ENCODE results near the gene CCP110. TPM values are rescaled to one million over a fixed set of nuclear protein-coding genes. Genes with fewer than 3 reads are reported as not detected.
A peak's percentile ranks its signal among the peaks of the same experiment; 100 is the strongest.

CCP110 gene
- polyA plus RNA-seq, 1 donor: 19.3 TPM

GRCh38 chr16:19507867-19508266 lies 15.9 kb upstream of the CCP110 start:
- Histone ChIP-seq H3K4me1 (ENCODE audit: control insufficient read depth, insufficient read depth, low read length) (no peaks in the 10 kb centered on the region), H3K27ac (ENCODE audit: low read length) (no peak overlapping the region), H3K36me3 (ENCODE audit: control insufficient read depth, insufficient read depth, low read length) (peaks cover 52% of the 10 kb centered on the region), H3K4me3 (ENCODE audit: low read length) (no peak overlapping the region), H3K27me3 (ENCODE audit: control insufficient read depth, insufficient read depth, low read length) (no peaks in the 10 kb centered on the region), H3K9me3 (ENCODE audit: control insufficient read depth, low read depth, low read length) (peaks cover 3% of the 10 kb centered on the region)
- DNase-seq: no peak
- no CpG with 5 or more reads among the region's 2 CpGs for WGBS (ENCODE audit: insufficient coverage, low lambda C conversion rate)

- Histone ChIP-seq H3K27me3 (ENCODE audit: control insufficient read depth, insufficient read depth, low read length) (no peaks in the 10 kb centered on the region), H3K4me3 (ENCODE audit: low read length) (no peak overlapping the region), H3K9me3 (ENCODE audit: control insufficient read depth, low read depth, low read length) (peaks cover 4% of the 10 kb centered on the region), H3K4me1 (ENCODE audit: control insufficient read depth, insufficient read depth, low read length) (peaks cover 21% of the 10 kb centered on the region), H3K36me3 (ENCODE audit: control insufficient read depth, insufficient read depth, low read length) (peaks cover 27% of the 10 kb centered on the region), H3K27ac (ENCODE audit: low read length) (no peak overlapping the region)
- no peak for DNase-seq
Measured at GRCh38 chr16:19512297-19512696, 11.4 kb upstream of the CCP110 start.

DNA sequence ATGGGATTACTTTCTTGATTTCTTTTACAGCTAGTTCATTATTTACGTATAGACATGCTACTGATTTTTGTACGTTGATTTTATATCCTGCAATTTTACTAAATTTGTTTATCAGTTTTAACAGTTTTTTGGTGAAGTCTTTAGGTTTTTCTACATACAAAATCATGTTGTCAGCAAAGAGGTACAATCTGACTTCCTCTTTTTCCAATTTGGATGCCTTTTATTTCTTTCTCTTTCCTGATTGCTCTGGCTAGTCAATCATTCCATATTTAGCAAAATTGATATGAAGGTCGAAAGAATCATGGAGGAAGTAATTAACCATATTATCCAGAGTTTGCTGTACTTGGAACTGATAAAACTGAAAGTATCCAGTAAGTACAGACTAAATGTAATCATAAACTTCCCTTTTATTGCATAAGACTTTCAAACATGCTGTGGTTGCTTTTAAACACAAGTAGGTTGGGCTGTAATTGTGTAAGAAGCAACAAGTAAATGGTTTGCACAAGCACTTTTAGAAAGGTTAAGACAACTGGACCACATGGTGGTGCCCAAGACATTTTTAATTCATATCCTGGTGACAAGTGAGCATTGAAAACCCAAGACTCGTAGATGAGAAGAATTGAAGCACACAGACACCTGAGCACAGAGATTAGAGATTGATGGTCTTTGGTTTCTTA lies 10.2 kb upstream of the CCP110 start:
- Histone ChIP-seq H3K36me3 (ENCODE audit: control insufficient read depth, insufficient read depth, low read length) (peaks cover 19% of the 10 kb centered on the region), H3K9me3 (ENCODE audit: control insufficient read depth, low read depth, low read length) (peaks cover 4% of the 10 kb centered on the region), H3K4me1 (ENCODE audit: control insufficient read depth, insufficient read depth, low read length) (peaks cover 24% of the 10 kb centered on the region), H3K4me3 (ENCODE audit: low read length) (no peak overlapping the region), H3K27me3 (ENCODE audit: control insufficient read depth, insufficient read depth, low read length) (no peaks in the 10 kb centered on the region), H3K27ac (ENCODE audit: low read length) (peak overlapping the region; percentile 68)
- DNase-seq: peak; percentile 78 to 91
- WGBS (ENCODE audit: insufficient coverage, low lambda C conversion rate): 45% methylated on average over 2 of the region's 4 CpGs

DNA sequence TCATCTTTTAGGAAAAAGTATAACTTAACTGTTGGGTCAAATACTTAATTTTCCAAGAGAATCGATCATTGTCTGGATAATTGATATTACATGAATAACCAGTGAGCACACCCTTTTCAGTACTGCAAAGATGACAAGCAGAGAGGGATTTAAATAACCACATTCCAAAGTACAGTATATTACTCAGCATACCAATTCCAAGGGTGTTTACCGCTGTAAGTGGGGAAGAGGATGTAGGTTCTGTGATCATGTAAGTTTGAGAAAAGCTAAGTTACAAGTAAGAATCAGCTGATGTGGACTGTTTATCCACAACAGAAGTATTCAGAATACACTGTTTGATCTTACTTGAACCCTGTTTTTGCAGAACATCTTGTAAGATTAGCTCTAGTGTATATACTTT lies 8.0 kb upstream of the CCP110 start:
- Histone ChIP-seq H3K9me3 (ENCODE audit: control insufficient read depth, low read depth, low read length) (peaks cover 4% of the 10 kb centered on the region), H3K27ac (ENCODE audit: low read length) (peak overlapping the region; percentile 88), H3K4me3 (ENCODE audit: low read length) (no peak overlapping the region), H3K4me1 (ENCODE audit: control insufficient read depth, insufficient read depth, low read length) (peaks cover 40% of the 10 kb centered on the region), H3K27me3 (ENCODE audit: control insufficient read depth, insufficient read depth, low read length) (no peaks in the 10 kb centered on the region), H3K36me3 (ENCODE audit: control insufficient read depth, insufficient read depth, low read length) (peaks cover 17% of the 10 kb centered on the region)
- peak; percentile 54 to 70 for DNase-seq
- 43% methylated on average over 1 of the region's 2 CpGs for WGBS (ENCODE audit: insufficient coverage, low lambda C conversion rate)

GRCh38 chr16:19517424-19518089 lies 6.2 kb upstream of the CCP110 start:
- WGBS (ENCODE audit: insufficient coverage, low lambda C conversion rate): 33% methylated on average over 1 of the region's 8 CpGs
- H3K36me3 ChIP-seq (ENCODE audit: control insufficient read depth, insufficient read depth, low read length): peaks cover 17% of the 10 kb centered on the region
- peaks cover 4% of the 10 kb centered on the region for H3K9me3 ChIP-seq (ENCODE audit: control insufficient read depth, low read depth, low read length)
- no peak for DNase-seq
- H3K4me3 ChIP-seq (ENCODE audit: low read length): no peak overlapping the region
- H3K27ac ChIP-seq (ENCODE audit: low read length): peak overlapping the region; percentile 2
- H3K4me1 ChIP-seq (ENCODE audit: control insufficient read depth, insufficient read depth, low read length): peaks cover 40% of the 10 kb centered on the region
- H3K27me3 ChIP-seq (ENCODE audit: control insufficient read depth, insufficient read depth, low read length): no peaks in the 10 kb centered on the region

GRCh38 chr16:19518388-19518787 lies 5.4 kb upstream of the CCP110 start:
- H3K4me1 ChIP-seq (ENCODE audit: control insufficient read depth, insufficient read depth, low read length): peaks cover 40% of the 10 kb centered on the region
- no peaks in the 10 kb centered on the region for H3K27me3 ChIP-seq (ENCODE audit: control insufficient read depth, insufficient read depth, low read length)
- DNase-seq: no peak
- H3K36me3 ChIP-seq (ENCODE audit: control insufficient read depth, insufficient read depth, low read length): peaks cover 14% of the 10 kb centered on the region
- 70% methylated on average over 2 of the region's 2 CpGs for WGBS (ENCODE audit: insufficient coverage, low lambda C conversion rate)
- H3K9me3 ChIP-seq (ENCODE audit: control insufficient read depth, low read depth, low read length): no peaks in the 10 kb centered on the region
- H3K4me3 ChIP-seq (ENCODE audit: low read length): no peak overlapping the region
- H3K27ac ChIP-seq (ENCODE audit: low read length): no peak overlapping the region

GRCh38 chr16:19520861-19521331 lies 2.8 kb upstream of the CCP110 start:
- DNase-seq: peak; percentile 82 to 88
- H3K4me3 ChIP-seq (ENCODE audit: low read length): peak overlapping the region; percentile 94

DNA sequence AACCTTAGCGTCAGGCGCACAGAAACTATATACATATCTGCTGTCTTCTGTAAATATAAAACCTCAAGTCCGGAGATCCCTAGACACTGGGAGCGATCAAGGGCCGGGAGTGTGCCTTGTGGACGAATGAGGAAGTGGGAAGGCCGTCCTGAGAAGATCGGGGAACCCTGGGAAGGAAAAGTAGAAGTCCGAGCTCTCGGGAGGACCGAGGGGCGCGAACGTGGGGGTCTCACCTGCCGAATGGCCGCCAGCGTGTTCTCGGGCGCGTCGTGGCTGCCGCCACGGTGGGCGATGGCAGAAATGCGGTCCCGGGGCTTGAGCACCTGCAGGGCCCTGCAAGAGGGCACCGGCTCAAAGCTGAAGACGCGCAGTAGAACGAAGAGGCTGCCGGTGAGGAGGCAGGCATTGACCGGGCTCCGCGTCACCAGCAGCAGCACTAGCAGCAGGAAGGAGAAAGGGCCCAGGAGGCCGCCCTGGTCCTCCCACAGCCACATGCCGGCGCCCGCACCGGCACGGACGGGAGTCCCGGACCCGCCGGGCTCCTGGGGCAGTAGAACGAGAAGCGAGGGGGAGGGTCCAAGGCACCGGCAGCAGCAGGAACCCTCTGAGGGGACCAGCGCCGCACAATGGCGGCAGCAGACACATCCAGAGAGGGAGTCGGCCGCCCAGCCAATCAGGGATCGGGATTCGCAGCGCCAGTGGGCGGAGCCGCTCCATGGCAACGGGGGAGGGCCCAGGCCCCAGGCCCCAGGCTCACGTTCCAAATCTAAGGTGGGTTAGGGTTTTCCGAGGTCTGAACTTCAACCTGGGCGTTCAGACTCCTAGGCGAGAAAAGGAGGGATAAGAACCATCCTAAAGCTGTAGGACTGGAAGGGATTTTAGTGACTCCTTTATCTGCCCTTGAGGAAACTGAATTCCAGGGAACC lies 2.0 kb upstream of the CCP110 start, which contains the start of gene GDE1:
Gene GDE1, minus strand, starts transcription at position 628 of the 926 bp plus-strand sequence. Its CDS starts 134 bp downstream, at position 494.
- peak; percentile 90 to 93 for DNase-seq
- H3K4me1 ChIP-seq (ENCODE audit: control insufficient read depth, insufficient read depth, low read length): peaks cover 29% of the 10 kb centered on the region
- H3K27ac ChIP-seq (ENCODE audit: low read length): peak within 1 kb of the TSS; percentile 99
- H3K9me3 ChIP-seq (ENCODE audit: control insufficient read depth, low read depth, low read length): no peaks in the 10 kb centered on the region
- H3K36me3 ChIP-seq (ENCODE audit: control insufficient read depth, insufficient read depth, low read length): peaks cover 9% of the 10 kb centered on the region
- peak within 1 kb of the TSS; percentile 94 for H3K4me3 ChIP-seq (ENCODE audit: low read length)
- WGBS (ENCODE audit: insufficient coverage, low lambda C conversion rate): no CpG with 5 or more reads among the region's 62 CpGs
- H3K27me3 ChIP-seq (ENCODE audit: control insufficient read depth, insufficient read depth, low read length): no peaks in the 10 kb centered on the region

More at GRCh38 chr16:19520861-19521331, 2.8 kb upstream of the CCP110 start:
- WGBS (ENCODE audit: insufficient coverage, low lambda C conversion rate): 11% methylated on average over 5 of the region's 8 CpGs
- H3K4me1 ChIP-seq (ENCODE audit: control insufficient read depth, insufficient read depth, low read length): peaks cover 34% of the 10 kb centered on the region
- H3K36me3 ChIP-seq (ENCODE audit: control insufficient read depth, insufficient read depth, low read length): peaks cover 12% of the 10 kb centered on the region
- no peaks in the 10 kb centered on the region for H3K9me3 ChIP-seq (ENCODE audit: control insufficient read depth, low read depth, low read length)
- H3K27me3 ChIP-seq (ENCODE audit: control insufficient read depth, insufficient read depth, low read length): no peaks in the 10 kb centered on the region
- H3K27ac ChIP-seq (ENCODE audit: low read length): peak overlapping the region; percentile 99

GRCh38 chr16:19522397-19522732 lies 1.4 kb upstream of the CCP110 start:
- Histone ChIP-seq H3K36me3 (ENCODE audit: control insufficient read depth, insufficient read depth, low read length) (peaks cover 7% of the 10 kb centered on the region), H3K4me3 (ENCODE audit: low read length) (no peak overlapping the region), H3K9me3 (ENCODE audit: control insufficient read depth, low read depth, low read length) (no peaks in the 10 kb centered on the region), H3K27ac (ENCODE audit: low read length) (peak overlapping the region; percentile 99), H3K27me3 (ENCODE audit: control insufficient read depth, insufficient read depth, low read length) (no peaks in the 10 kb centered on the region), H3K4me1 (ENCODE audit: control insufficient read depth, insufficient read depth, low read length) (peaks cover 28% of the 10 kb centered on the region)
- no peak for DNase-seq
- WGBS (ENCODE audit: insufficient coverage, low lambda C conversion rate): 0% methylated on average over 1 of the region's 5 CpGs

DNA sequence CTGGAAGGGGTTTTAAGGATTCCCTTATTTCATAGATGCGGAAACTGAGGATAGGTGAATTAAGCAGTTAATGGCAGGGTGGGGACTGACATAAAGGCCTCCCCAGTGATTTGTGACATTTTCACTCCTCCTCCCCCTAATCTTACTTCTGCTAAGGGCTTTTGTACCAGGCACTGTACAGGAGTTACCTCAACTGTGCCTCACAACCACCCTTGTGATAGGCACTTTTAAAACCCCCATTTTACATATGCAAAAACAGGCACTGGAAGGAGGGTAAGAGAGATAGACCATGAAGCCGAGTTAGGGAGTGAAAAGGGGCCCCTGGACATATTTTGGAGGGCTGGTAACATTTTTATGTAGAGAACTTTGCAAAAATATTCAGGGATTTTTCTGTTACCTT lies 982 bp upstream of the CCP110 start:
- Histone ChIP-seq H3K36me3 (ENCODE audit: control insufficient read depth, insufficient read depth, low read length) (peaks cover 7% of the 10 kb centered on the region), H3K4me1 (ENCODE audit: control insufficient read depth, insufficient read depth, low read length) (peaks cover 25% of the 10 kb centered on the region), H3K27me3 (ENCODE audit: control insufficient read depth, insufficient read depth, low read length) (no peaks in the 10 kb centered on the region), H3K27ac (ENCODE audit: low read length) (no peak overlapping the region), H3K4me3 (ENCODE audit: low read length) (no peak overlapping the region), H3K9me3 (ENCODE audit: control insufficient read depth, low read depth, low read length) (no peaks in the 10 kb centered on the region)
- DNase-seq: no peak
- no CpG with 5 or more reads among the region's 2 CpGs for WGBS (ENCODE audit: insufficient coverage, low lambda C conversion rate)
